Mucosa of stomach (tissue), 1 donor: ENCODE measurements around the gene C1QTNF1.

ENCODE experiments used
- H3K27me3 ChIP-seq: one replicate; pipeline ENCODE4 v1.7.0; 2013; ENCODE audit warnings: mild to moderate bottlenecking, low read length; ENCODE audit not compliant: control insufficient read depth, insufficient read depth
- H3K36me3 ChIP-seq: one replicate; pipeline ENCODE4 v1.7.0; 2013; ENCODE audit warnings: low read length; ENCODE audit not compliant: control insufficient read depth, insufficient read depth
- H3K4me1 ChIP-seq: one replicate; pipeline ENCODE4 v1.7.0; 2013; ENCODE audit warnings: mild to moderate bottlenecking, low read length; ENCODE audit not compliant: control insufficient read depth, insufficient read depth
- H3K4me3 ChIP-seq: one replicate; pipeline ENCODE4 v1.7.0; 2013; ENCODE audit warnings: low read length
- H3K9ac ChIP-seq: one replicate; pipeline ENCODE4 v1.7.0; 2013; ENCODE audit warnings: mild to moderate bottlenecking, low read length, moderate library complexity
- H3K9me3 ChIP-seq: one replicate; pipeline ENCODE4 v1.7.0; 2013; ENCODE audit warnings: mild to moderate bottlenecking, low read length, moderate library complexity; ENCODE audit not compliant: control insufficient read depth
- donor health status: Pancreatic carcinoma.

Gene C1QTNF1, protein sequence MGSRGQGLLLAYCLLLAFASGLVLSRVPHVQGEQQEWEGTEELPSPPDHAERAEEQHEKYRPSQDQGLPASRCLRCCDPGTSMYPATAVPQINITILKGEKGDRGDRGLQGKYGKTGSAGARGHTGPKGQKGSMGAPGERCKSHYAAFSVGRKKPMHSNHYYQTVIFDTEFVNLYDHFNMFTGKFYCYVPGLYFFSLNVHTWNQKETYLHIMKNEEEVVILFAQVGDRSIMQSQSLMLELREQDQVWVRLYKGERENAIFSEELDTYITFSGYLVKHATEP

DNA sequence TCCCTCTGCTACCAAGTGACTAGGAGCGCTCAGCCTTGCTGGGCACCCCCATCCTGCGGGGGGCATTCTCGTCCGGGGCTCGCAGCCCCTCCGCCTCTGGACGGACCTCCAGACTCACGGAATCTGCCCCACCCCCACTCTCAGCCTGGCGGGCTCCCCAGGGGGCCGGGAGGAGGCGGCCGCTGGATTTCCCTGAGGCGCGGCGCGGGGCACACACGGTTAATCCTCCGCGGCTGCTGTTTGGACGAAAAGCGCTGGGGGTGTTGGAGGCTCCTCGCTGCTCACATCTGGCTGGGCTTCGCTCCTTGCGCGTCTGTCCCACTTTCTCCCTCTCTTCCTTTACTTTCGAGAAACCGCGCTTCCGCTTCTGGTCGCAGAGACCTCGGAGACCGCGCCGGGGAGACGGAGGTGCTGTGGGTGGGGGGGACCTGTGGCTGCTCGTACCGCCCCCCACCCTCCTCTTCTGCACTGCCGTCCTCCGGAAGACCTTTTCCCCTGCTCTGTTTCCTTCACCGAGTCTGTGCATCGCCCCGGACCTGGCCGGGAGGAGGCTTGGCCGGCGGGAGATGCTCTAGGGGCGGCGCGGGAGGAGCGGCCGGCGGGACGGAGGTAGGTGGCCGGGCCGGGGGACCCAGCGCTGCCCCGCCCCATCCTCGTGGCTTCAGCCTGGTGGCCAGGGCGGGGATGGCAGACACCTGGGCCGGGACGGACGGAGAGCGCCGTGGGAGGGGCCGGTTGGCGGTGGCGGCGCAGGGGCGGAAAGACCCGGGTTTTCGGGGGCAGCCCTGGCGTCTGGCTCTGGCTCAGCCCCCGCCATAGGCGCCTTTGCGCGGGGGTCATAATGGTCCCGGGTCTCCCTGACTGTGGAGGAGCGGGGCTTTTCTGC lies at the start of gene C1QTNF1:
C1QTNF1 (plus strand) TSS at position 284 of the 886 bp plus-strand sequence. CDS start 19,800 bp downstream, outside the sequence.
- Histone ChIP-seq H3K36me3 (no peaks in the 10 kb centered on the region), H3K9ac (peak within 1 kb of the TSS; percentile 20), H3K4me1 (peaks cover 79% of the 10 kb centered on the region), H3K27me3 (peaks cover 37% of the 10 kb centered on the region), H3K9me3 (no peaks in the 10 kb centered on the region), H3K4me3 (peak within 1 kb of the TSS; percentile 27)

DNA sequence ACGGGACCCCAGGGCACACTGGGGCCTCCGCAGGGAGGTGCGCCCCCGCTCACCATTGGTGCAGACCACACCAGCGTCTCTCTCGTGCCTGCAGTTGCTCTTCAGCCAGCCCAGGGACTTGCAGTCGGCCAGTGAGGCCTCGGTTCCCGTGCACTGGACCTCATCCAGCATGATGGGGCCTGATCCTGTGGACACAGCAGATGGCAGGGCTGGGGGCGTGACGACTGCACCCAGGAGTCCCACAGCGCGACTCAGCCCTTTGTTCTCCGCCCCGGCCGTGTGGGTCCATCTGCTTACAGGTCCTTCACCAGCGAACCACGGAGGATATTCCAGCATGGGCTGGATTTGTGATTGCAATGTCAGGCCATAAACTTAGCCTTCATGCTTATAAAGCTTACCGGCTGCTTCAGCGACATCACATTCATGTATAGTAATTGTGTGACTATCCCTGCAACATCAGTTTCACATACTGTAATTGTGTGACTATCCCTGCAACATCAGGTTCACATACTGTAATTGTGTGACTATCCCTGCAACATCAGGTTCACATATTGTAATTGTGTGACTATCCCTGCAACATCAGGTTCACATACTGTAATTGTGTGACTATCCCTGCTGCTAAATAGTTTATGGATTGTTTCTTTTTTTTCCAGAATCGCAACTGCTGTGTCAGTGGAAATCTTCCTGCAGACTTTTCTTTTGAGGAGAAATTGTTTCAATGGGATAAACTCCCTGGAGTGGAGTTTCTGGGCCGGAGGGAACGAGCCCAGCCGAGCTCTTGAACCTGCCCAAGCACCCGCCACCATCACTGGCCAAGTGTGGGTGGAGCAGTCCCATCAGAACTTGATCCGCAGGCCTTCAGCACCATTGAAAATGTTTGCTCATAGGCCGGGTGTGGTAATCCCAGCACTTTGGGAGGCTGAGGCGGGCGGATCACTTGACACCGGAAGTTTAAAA lies 49.1 kb upstream of the C1QTNF1 start:
- H3K36me3 ChIP-seq, result peaks cover 14% of the 10 kb centered on the region
- H3K4me3 ChIP-seq, result no peak overlapping the region
- H3K27me3 ChIP-seq, result no peaks in the 10 kb centered on the region
- no peaks in the 10 kb centered on the region for H3K9me3 ChIP-seq
- peaks cover 61% of the 10 kb centered on the region for H3K4me1 ChIP-seq
- no peak overlapping the region for H3K9ac ChIP-seq

DNA sequence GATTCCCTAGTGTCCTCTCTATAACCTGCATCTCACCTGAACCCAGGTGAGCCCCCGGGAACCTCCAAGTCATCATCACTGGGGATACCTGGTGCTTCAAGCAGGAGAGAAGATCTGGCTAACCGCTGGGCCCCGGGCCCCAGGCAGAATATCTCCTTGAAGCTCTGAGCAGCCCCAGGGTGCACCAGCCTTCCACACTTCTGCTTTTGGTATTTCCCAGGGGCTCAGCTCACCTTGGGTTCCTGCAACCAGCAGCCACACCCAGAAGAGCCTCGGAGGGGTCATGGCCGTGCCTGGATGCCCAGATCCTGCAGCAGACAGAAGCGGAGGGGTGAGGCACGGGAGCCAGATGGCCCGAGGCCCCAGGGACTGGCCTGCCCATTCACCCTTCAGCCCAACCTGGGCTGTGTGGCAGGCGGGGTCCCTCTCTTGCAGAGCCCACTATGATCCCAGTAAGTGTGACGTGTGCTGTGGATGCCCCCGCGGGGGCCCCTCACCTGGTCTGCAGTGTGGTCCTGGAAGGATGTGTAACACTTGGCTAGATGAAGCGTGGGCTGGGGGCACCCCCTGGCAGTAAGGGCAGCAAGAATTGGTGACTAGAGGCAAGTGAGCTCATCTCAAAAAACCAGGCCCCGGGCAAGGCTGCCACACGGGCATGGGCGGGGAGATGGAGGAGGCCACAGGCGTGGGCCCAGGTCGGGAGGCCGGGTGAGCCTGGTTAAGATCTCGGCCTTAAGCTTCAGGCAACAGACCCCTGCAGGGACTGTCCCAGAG lies 46.9 kb upstream of the C1QTNF1 start:
- Histone ChIP-seq H3K4me1 (peaks cover 48% of the 10 kb centered on the region), H3K4me3 (peak overlapping the region; percentile 50), H3K9ac (peak overlapping the region; percentile 36), H3K36me3 (peaks cover 14% of the 10 kb centered on the region), H3K27me3 (no peaks in the 10 kb centered on the region), H3K9me3 (no peaks in the 10 kb centered on the region)

DNA sequence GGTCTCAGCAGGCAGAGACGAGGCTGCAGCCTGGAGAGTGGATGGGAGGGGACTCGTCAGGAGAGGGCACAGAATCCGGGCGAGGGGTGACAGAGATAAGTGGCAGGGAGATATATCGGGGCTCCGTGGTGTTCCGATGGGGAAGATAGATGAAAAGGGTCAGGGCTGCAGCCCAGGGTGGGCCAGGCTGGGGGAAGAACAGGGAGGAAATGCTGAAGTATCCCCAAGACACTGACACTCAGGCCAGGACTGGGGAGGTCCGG lies 46.4 kb upstream of the C1QTNF1 start:
- Histone ChIP-seq H3K4me3 (peak overlapping the region; percentile 50), H3K9ac (peak overlapping the region; percentile 36), H3K36me3 (peaks cover 14% of the 10 kb centered on the region), H3K9me3 (no peaks in the 10 kb centered on the region), H3K27me3 (no peaks in the 10 kb centered on the region), H3K4me1 (peaks cover 48% of the 10 kb centered on the region)

DNA sequence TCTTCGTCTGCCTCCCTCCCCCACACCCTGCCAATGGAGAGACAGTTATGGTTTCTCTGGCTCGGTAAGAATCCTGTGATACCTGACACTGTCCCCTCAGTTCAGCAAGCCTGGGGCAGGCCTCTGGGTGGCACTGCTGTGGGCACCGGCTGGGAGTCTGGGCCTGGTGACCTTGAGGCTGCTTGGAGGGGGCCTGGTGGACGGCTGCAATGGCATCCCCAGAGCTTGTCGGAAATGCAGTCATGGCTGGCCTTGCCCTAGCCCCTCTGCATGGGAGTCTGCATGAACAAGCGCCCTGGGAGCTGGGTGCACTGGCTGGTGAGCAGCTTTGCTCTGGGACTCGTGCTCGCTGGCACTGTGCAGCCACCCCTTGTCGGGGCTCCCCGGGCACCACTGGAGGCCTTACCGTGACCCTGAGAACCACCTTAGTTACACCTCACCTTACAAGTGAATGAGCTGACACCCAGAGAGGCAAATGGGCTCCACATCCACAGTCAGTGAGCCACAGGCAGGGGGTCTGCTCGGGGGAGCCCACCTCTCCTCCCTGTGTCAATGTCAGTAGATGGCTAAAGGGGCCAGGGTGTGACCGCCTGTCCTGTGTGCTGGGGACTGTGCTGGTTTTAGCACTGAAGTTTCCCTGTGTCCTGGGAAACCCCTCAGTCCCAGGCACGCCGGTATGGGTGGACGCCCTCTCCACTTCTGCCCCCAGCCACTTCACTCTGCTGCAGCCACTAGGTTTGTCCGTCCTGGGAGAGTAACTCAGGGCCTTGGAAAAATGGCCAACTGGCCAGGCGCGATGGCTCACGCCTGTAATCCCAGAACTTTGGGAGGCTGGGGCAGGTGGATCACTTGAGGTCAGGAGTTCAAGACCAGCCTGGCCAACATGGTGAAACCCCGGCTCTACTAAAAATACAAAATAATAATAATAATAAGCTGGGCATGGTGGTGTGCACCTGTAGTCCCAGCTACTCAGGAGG lies 45.7 kb upstream of the C1QTNF1 start:
- Histone ChIP-seq H3K36me3 (peaks cover 14% of the 10 kb centered on the region), H3K4me3 (peak overlapping the region; percentile 50), H3K9me3 (no peaks in the 10 kb centered on the region), H3K4me1 (peaks cover 48% of the 10 kb centered on the region), H3K9ac (peak overlapping the region; percentile 36), H3K27me3 (no peaks in the 10 kb centered on the region)

DNA sequence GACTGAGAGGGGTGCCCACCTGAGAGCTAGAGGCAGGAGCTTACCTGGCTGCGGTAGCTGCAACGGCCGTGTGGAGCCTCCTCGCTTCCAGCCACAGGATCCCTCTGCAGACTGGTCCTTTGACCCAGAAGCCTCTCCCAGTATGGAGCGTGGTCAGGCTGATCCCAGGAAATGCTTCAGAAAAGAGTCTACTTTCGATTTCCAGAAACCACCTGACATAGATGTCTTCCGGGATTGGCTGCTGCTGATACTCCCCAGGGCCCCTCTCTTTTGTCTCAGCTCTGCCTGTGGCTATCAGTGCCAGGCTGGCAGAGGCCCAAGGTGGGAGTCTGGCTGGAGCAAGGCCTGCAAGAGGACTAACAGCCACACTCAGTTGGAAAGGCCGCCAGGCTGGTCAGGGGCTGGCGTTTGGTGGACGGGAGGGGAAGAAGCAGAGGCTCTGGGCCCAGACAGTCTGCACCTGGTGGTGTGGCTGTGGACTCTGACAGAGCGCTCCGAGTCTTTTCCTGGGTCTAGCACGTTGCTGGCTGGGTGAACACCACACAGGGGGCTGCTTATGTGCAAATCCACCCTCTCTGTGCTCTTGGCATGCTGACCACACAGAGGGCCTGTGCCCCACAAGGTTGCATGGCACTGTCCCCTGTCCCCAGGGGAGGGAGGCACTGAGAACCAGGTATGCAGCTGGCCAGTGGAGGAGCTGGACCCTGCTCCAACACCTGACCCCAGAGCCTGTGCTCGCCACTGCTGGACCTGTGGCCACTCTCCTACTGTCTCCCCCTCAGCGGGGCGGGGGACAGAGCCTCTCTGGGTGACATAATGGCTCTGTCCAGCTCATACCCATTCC lies 44.0 kb upstream of the C1QTNF1 start, which contains the start of gene LGALS3BP:
LGALS3BP (minus strand) TSS at position 144 of the 844 bp plus-strand sequence. CDS start 2,732 bp downstream, outside the sequence.
- H3K36me3 ChIP-seq, result peaks cover 9% of the 10 kb centered on the region
- H3K4me3 ChIP-seq, result peak within 1 kb of the TSS; percentile 1
- H3K9ac ChIP-seq, result peak within 1 kb of the TSS; percentile 36
- peaks cover 42% of the 10 kb centered on the region for H3K4me1 ChIP-seq
- no peaks in the 10 kb centered on the region for H3K9me3 ChIP-seq
- no peaks in the 10 kb centered on the region for H3K27me3 ChIP-seq

DNA sequence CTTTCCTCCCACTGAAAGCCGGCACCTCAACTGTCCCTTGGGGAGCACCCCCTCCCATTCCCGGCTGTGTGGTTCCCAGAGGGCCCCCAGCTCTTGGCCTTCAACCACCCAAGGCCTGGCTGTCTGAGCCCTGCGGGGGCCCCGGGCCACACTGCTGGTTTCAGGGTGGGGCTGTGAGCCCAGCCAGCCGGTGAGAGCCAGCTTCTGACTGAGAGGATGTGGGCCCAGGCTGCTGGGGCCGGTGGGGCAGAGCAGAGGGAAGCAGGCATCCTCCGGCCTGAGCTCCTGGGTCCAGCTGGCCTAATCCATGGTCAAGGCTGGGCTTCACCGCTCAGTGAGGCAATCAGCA lies 43.4 kb upstream of the C1QTNF1 start:
- H3K4me3 ChIP-seq, result no peak overlapping the region
- H3K36me3 ChIP-seq, result peaks cover 9% of the 10 kb centered on the region
- H3K9me3 ChIP-seq, result no peaks in the 10 kb centered on the region
- H3K27me3 ChIP-seq, result no peaks in the 10 kb centered on the region
- peak overlapping the region; percentile 36 for H3K9ac ChIP-seq
- peaks cover 37% of the 10 kb centered on the region for H3K4me1 ChIP-seq

DNA sequence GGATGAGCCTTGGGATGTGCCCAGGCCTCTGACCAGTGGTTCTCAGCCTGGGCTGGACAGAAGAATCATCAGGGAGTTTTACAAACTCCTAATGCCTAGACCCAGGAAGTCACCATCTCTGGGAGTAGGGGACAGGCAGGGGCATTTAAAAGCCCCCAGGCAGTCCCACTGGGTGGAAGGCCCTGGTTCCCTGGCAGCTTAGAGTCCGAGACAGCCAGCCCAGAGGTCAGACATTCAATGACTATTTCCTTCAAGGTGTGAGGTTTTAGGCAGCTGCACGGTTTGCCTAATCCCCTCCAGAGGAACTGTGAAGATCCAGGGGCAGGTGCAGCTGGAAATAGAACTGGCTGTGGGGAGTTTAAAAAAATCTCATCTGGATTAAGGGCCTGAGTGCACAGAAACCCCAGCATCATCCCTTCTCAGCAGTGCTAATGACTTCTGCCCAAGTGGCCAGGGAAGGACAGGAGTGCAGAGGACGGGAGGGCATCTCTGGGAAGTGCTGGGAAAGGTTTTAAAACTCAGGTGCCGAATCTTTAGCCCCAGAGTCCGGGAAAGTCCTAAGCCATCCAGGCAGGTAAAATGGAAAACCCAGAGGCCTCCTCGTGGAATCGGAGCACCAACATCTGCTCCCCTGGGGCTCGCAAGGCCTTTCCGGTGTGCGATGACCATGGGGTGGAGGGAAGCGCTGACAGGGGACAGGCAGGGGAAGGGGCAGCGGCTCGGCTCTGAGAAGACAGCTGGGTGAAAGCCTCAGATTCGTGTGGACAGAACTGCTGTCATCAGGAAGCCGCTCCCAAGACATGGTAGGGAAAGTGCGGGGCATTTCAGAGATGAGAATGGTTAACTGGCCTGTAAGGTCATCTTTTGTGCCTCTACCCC lies 42.7 kb upstream of the C1QTNF1 start:
- H3K4me1 ChIP-seq, result peaks cover 37% of the 10 kb centered on the region
- H3K4me3 ChIP-seq, result no peak overlapping the region
- no peak overlapping the region for H3K9ac ChIP-seq
- peaks cover 6% of the 10 kb centered on the region for H3K36me3 ChIP-seq
- H3K27me3 ChIP-seq, result no peaks in the 10 kb centered on the region
- no peaks in the 10 kb centered on the region for H3K9me3 ChIP-seq

DNA sequence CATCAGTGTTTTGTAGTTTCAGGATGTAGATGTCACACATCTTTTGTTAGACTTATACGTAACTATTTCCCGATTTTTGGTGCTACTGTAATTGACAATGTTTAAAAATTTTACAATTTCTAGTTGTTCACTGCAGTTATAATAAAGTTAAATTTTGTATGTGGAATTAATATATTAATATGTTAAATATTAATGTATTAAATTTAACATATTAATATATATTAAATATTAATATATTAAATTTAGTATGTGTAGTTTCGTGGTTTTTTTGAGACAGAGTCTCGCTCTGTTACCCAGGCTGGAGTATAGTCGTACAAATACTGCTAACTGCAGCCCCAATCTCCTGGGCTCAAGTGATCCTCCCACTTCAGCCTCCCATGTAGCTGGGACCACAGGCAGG lies 38.6 kb upstream of the C1QTNF1 start:
- Histone ChIP-seq H3K27me3 (no peaks in the 10 kb centered on the region), H3K9ac (no peak overlapping the region), H3K36me3 (no peaks in the 10 kb centered on the region), H3K4me3 (no peak overlapping the region), H3K9me3 (no peaks in the 10 kb centered on the region), H3K4me1 (peaks cover 29% of the 10 kb centered on the region)
